CD8-positive, alpha-beta memory T cell (primary cell): ENCODE data around the gene SMPX. TPM values are rescaled to one million over a fixed set of nuclear protein-coding genes. Genes with fewer than 3 reads are reported as not detected.
"Not testable (repeated sequence)": the region's sequence is repeated elsewhere in the genome, so short reads cannot be mapped to it uniquely, and the experiment has no call there.

Source experiments
- CTCF ChIA-PET: fragments of 350-600 bp; sonication (Branson Sonifier 250); formaldehyde crosslinking; loops from one replicate; lab custom pipeline; 2021; ENCODE audit warnings: antibody characterized with exemption; lab: Charles Lee
- POLR2A ChIA-PET: fragments of 350-600 bp; sonication (Branson Sonifier 250); formaldehyde crosslinking; loops from one replicate; lab custom pipeline; 2021; ENCODE audit warnings: antibody characterized with exemption; lab: Charles Lee
- DNase-seq, 5 donors: peaks; one replicate each; pipeline versions ENCODE4 v3.0.0 to v3.0.0-alpha.2; 2020 to 2022; ENCODE audit warnings: mixed read lengths in 1 of 5
- H3K27ac ChIP-seq: one replicate; pipeline ENCODE4 v1.7.0; 2013; ENCODE audit warnings: low read depth, mild to moderate bottlenecking, low read length, moderate library complexity
- H3K27me3 ChIP-seq: 2 replicates; pipeline ENCODE4 v1.7.0; 2013; ENCODE audit warnings: low read length, mild to moderate bottlenecking; ENCODE audit not compliant: insufficient read depth, poor library complexity, severe bottlenecking
- H3K36me3 ChIP-seq: 2 replicates; pipeline ENCODE4 v1.7.0; 2013; ENCODE audit warnings: mild to moderate bottlenecking, low read length, moderate library complexity; ENCODE audit not compliant: insufficient read depth
- H3K4me1 ChIP-seq: 2 replicates; pipeline ENCODE4 v1.7.0; 2013; ENCODE audit warnings: mild to moderate bottlenecking, low read length, moderate library complexity; ENCODE audit not compliant: insufficient read depth
- H3K4me3 ChIP-seq: 2 replicates; pipeline ENCODE4 v1.7.0; 2013; ENCODE audit warnings: mild to moderate bottlenecking, low read length
- H3K9me3 ChIP-seq: 2 replicates; pipeline ENCODE4 v1.7.0; 2013; ENCODE audit warnings: mild to moderate bottlenecking, low read length
- H3K27ac Mint-ChIP-seq, 8 donors: one replicate each; pipeline ENCODE4 v1.8.0; 2020 to 2021; ENCODE audit warnings: mixed read lengths in 8 of 8, mild to moderate bottlenecking in 6 of 8, inconsistent platforms in 3 of 8, moderate library complexity in 3 of 8
- H3K27me3 Mint-ChIP-seq, 2 donors: one replicate each; pipeline ENCODE4 v1.8.0; 2020 to 2021; ENCODE audit warnings: mixed read lengths in 2 of 2, mild to moderate bottlenecking in 1 of 2, moderate library complexity in 1 of 2
- H3K36me3 Mint-ChIP-seq, 3 donors: one replicate each; pipeline ENCODE4 v1.8.0; 2020 to 2021; ENCODE audit warnings: mixed read lengths in 3 of 3, inconsistent platforms in 1 of 3, mild to moderate bottlenecking in 1 of 3
- H3K4me1 Mint-ChIP-seq, 3 donors: one replicate each; pipeline ENCODE4 v1.8.0; 2020 to 2021; ENCODE audit warnings: mixed read lengths in 3 of 3, inconsistent platforms in 1 of 3, mild to moderate bottlenecking in 1 of 3
- H3K4me3 Mint-ChIP-seq, 7 donors: one replicate each; pipeline ENCODE4 v1.8.0; 2020 to 2021; ENCODE audit warnings: mixed read lengths in 7 of 7, mild to moderate bottlenecking in 6 of 7, moderate library complexity in 4 of 7, inconsistent platforms in 2 of 7
- H3K9me3 Mint-ChIP-seq, 5 donors: one replicate each; pipeline ENCODE4 v1.8.0; 2020 to 2022; ENCODE audit warnings: mixed read lengths in 5 of 5, mild to moderate bottlenecking in 3 of 5, moderate library complexity in 2 of 5, inconsistent platforms in 1 of 5
- polyA plus RNA-seq: library from polyadenylated mRNA; unstranded; fragments of 300-500 nt; fragmentation: Illumina TruSeq; gene quantifications from one replicate; pipeline ENCODE4 v1.2.3, GENCODE V29; 2021
- total RNA-seq, 2 experiments: library from RNA; stranded (reverse); gene quantifications; one replicate each; pipeline ENCODE4 v1.2.3, GENCODE V29; 2021

SMPX gene
- total and polyA plus RNA-seq, 3 experiments from 2014 or later = not detected

DNA sequence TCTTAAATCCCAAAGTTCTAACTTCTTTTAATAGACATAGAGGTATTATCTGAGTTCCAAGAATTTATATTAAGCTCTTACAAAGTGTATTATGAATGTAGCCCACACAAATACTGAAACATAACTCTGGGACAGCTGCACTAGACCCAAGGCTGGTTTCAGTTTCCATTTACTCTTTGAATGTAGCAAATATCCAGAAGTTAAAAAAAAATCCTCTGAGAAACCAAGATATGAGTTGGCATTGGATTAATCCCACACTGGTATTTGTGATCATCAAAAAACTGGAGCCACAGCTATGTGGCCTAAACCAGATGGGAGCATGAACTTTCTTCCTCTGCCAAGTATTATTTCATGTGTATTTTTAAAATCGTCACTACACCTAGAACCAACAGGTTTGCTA, 23.6 kb upstream of the SMPX start:
- Mint-ChIP-seq H3K27ac (no peak overlapping the region), H3K4me3 (no peak overlapping the region), H3K9me3 (peaks cover 0 to 2% (median 0%) of the 10 kb centered on the region in 5 donors), H3K4me1 (peaks cover 0 to 2% (median 0%) of the 10 kb centered on the region in 3 donors), H3K36me3 (no peaks in the 10 kb centered on the region), H3K27me3 (peaks cover 1 to 3% of the 10 kb centered on the region in 2 donors)
- Histone ChIP-seq H3K27me3 (no peaks in the 10 kb centered on the region), H3K27ac (no peak overlapping the region), H3K4me1 (no peaks in the 10 kb centered on the region), H3K36me3 (no peaks in the 10 kb centered on the region), H3K9me3 (no peaks in the 10 kb centered on the region), H3K4me3 (no peak overlapping the region)
- CTCF ChIA-PET = no interaction called here
- POLR2A ChIA-PET = no interaction called here
- no peak for DNase-seq

DNA sequence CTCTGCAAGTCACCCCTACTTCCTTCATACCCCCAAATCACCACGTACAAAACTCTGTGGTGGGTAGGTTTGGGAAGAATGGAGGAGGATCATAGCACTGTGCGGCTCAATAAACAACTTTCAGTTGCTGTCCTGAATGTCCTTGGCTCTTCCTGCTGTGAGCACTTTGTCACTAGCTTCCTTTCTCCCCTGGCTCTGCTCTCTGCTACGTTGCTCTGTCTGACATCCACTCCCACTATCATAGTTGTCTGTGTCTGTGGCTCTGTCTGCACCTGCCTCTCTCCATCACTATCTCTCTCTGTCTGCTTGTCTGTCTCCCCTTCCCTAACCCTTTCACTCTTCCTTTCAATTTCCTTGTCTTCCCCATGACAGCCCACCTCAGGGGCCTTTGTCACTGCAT, 21.2 kb upstream of the SMPX start:
- ChIA-PET POLR2A (no interaction called here), CTCF (no interaction called here)
- Mint-ChIP-seq H3K9me3 (peaks cover 0 to 4% (median 0%) of the 10 kb centered on the region in 5 donors), H3K27ac (no peak overlapping the region), H3K4me3 (no peak overlapping the region), H3K36me3 (no peaks in the 10 kb centered on the region), H3K4me1 (peaks cover 0 to 2% (median 0%) of the 10 kb centered on the region in 3 donors), H3K27me3 (no peaks in the 10 kb centered on the region)
- Histone ChIP-seq H3K27me3 (no peaks in the 10 kb centered on the region), H3K4me1 (no peaks in the 10 kb centered on the region), H3K4me3 (no peak overlapping the region), H3K36me3 (no peaks in the 10 kb centered on the region), H3K9me3 (no peaks in the 10 kb centered on the region), H3K27ac (no peak overlapping the region)
- no peak for DNase-seq

GRCh38 chrX:21778236-21778635, 20.3 kb upstream of the SMPX start:
- no peak overlapping the region for H3K4me3 ChIP-seq
- no peaks in the 10 kb centered on the region for H3K27me3 Mint-ChIP-seq
- H3K9me3 Mint-ChIP-seq = peaks cover 0 to 4% (median 0%) of the 10 kb centered on the region in 5 donors
- H3K36me3 ChIP-seq = no peaks in the 10 kb centered on the region
- no peaks in the 10 kb centered on the region for H3K4me1 ChIP-seq
- ChIA-PET CTCF (no interaction called here), POLR2A (no interaction called here)
- no peaks in the 10 kb centered on the region for H3K36me3 Mint-ChIP-seq
- no peaks in the 10 kb centered on the region for H3K27me3 ChIP-seq
- DNase-seq = no peak
- H3K4me3 Mint-ChIP-seq = no peak overlapping the region
- no peak overlapping the region for H3K27ac ChIP-seq
- no peaks in the 10 kb centered on the region for H3K9me3 ChIP-seq
- peaks cover under 1 to 6% (median 5%) of the 10 kb centered on the region in 3 donors for H3K4me1 Mint-ChIP-seq
- H3K27ac Mint-ChIP-seq = no peak overlapping the region

DNA sequence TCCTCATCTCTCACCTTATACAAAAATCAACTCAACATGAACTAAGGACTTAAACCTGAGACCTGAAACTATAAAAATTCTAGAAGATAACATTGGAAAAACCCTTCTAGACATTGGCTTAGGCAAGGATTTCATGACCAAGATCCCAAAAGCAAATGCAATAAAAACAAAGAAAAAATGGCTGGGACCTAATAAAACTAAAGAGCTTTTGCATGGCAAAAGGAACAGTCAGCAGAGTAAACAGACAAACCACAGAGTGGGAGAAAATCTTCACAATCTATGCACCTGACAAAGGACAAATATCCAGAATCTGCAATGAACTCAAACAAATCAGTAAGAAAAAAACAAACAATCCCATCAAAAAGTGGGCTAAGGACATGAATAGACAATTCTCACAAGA, 17.2 kb upstream of the SMPX start:
- not testable (repeated sequence) for H3K27me3 Mint-ChIP-seq, DNase-seq

GRCh38 chrX:21773036-21773435, 15.1 kb upstream of the SMPX start:
- Mint-ChIP-seq H3K27ac (peak overlapping the region in 3 of 8 donors; percentile 1 to 39 (median 12)), H3K4me1 (peaks cover 3 to 14% (median 10%) of the 10 kb centered on the region in 3 donors), H3K4me3 (peak overlapping the region in 2 of 7 donors; percentile 20 to 45)
- H3K36me3 Mint-ChIP-seq, H3K9me3 ChIP-seq, POLR2A ChIA-PET, H3K9me3 Mint-ChIP-seq, H3K36me3 ChIP-seq, H3K27me3 ChIP-seq, H3K4me3 ChIP-seq, H3K27ac ChIP-seq, CTCF ChIA-PET, H3K4me1 ChIP-seq, H3K27me3 Mint-ChIP-seq: not testable (repeated sequence)
- peak in 1 of 5 donors; percentile 12 for DNase-seq

More for the DNA sequence above, 17.2 kb upstream of the SMPX start:
- H3K4me3 ChIP-seq, H3K9me3 Mint-ChIP-seq, H3K4me3 Mint-ChIP-seq, H3K27ac ChIP-seq, H3K27me3 ChIP-seq, H3K27ac Mint-ChIP-seq, H3K36me3 ChIP-seq, CTCF ChIA-PET, POLR2A ChIA-PET, H3K4me1 ChIP-seq, H3K36me3 Mint-ChIP-seq, H3K9me3 ChIP-seq: not testable (repeated sequence)
- H3K4me1 Mint-ChIP-seq = peaks cover 3 to 14% (median 12%) of the 10 kb centered on the region in 3 donors

DNA sequence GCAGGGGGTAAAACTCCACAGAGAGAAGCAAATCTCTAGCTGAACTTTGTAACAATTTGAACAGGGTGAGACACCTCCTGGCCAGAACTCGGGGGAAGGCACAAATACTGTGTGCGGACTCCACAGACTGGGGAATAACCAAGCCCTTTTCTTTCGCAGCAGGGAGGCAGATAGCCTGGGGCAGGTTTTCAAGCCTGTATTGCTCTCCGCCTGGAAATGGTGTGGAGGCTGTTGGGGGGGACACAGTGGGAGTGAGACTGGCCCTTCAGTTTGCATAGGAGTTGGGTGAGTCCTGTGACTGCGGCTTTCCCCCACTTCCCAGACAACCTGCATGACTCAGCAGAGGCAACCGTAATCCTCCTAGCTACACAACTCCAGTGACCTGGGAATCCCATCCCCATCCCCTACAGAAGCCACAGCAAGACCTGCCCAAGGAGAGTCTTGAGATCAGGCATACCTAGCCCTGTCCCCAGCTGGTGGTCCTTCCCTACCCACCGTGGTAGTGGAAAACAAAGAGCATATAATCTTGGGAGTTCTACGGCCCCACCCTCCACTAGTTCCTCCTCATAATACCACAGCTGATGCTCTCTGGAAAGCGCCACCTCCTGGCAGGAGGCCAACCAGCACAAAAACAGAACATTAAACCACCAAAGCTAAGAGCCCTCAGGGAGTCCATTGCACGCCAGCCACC, 12.9 kb upstream of the SMPX start:
- Histone ChIP-seq H3K36me3 (no peaks in the 10 kb centered on the region), H3K27me3 (no peaks in the 10 kb centered on the region), H3K4me3 (no peak overlapping the region), H3K9me3 (no peaks in the 10 kb centered on the region), H3K27ac (no peak overlapping the region), H3K4me1 (no peaks in the 10 kb centered on the region)
- ChIA-PET POLR2A (no interaction called here), CTCF (no interaction called here)
- Mint-ChIP-seq H3K36me3 (no peaks in the 10 kb centered on the region), H3K27ac (no peak overlapping the region), H3K27me3 (peaks cover 5 to 12% of the 10 kb centered on the region in 2 donors), H3K4me3 (no peak overlapping the region), H3K9me3 (peaks cover 0 to 2% (median 0%) of the 10 kb centered on the region in 5 donors), H3K4me1 (peaks cover 3 to 14% (median 10%) of the 10 kb centered on the region in 3 donors)
- DNase-seq = no peak

DNA sequence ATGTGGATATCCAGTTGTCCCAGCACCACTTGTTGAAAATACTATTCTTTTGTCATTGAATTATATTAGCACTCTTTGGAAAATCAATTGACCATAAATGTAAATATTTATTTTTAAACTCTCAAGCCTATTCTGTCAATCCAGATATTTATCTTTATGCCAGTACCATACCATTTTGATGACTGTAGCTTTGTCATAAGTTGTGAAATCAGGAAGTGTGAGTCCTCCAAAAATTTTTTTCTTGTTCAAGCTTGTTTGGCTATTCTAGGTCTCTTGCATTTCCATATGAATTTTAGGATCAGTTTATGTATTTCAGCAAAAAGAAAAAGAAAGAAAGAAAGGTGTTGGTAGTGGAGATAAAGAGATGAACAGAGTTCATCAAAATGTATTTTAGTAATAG, 8.2 kb upstream of the SMPX start:
- Histone ChIP-seq H3K27me3 (no peaks in the 10 kb centered on the region), H3K9me3 (no peaks in the 10 kb centered on the region), H3K27ac (no peak overlapping the region), H3K36me3 (no peaks in the 10 kb centered on the region), H3K4me3 (no peak overlapping the region), H3K4me1 (no peaks in the 10 kb centered on the region)
- H3K27ac Mint-ChIP-seq = no peak overlapping the region
- peaks cover 0 to 3% (median 0%) of the 10 kb centered on the region in 3 donors for H3K36me3 Mint-ChIP-seq
- H3K4me3 Mint-ChIP-seq = no peak overlapping the region
- no peaks in the 10 kb centered on the region for H3K9me3 Mint-ChIP-seq
- DNase-seq = no peak
- ChIA-PET CTCF (no interaction called here), POLR2A (no interaction called here)
- H3K4me1 Mint-ChIP-seq = no peaks in the 10 kb centered on the region
- H3K27me3 Mint-ChIP-seq = peaks cover 5 to 15% of the 10 kb centered on the region in 2 donors

GRCh38 chrX:21764008-21764407, 6.1 kb upstream of the SMPX start:
- no peaks in the 10 kb centered on the region for H3K9me3 ChIP-seq
- Mint-ChIP-seq H3K9me3 (no peaks in the 10 kb centered on the region), H3K4me3 (no peak overlapping the region), H3K27ac (no peak overlapping the region), H3K27me3 (peaks cover 5 to 15% of the 10 kb centered on the region in 2 donors), H3K36me3 (peaks cover 0 to 3% (median 0%) of the 10 kb centered on the region in 3 donors), H3K4me1 (no peaks in the 10 kb centered on the region)
- ChIA-PET CTCF (no interaction called here), POLR2A (no interaction called here)
- no peaks in the 10 kb centered on the region for H3K36me3 ChIP-seq
- H3K4me3 ChIP-seq = no peak overlapping the region
- DNase-seq = no peak
- no peaks in the 10 kb centered on the region for H3K4me1 ChIP-seq
- no peak overlapping the region for H3K27ac ChIP-seq
- no peaks in the 10 kb centered on the region for H3K27me3 ChIP-seq
